ENCODE data around the gene TECPR2. TPM values are rescaled to one million over a fixed set of nuclear protein-coding genes. Genes with fewer than 3 reads are reported as not detected.

Gene TECPR2
- total RNA-seq, 3 donors from 2014 or later (not counting 1 experiment from before 2014, with no cell fraction given), result 10.8 to 18.6 (median 15.3) TPM

Other genes with a start within 250 kb of the TECPR2 start
- gene WDR20, start 223.0 kb upstream of the TECPR2 start, total RNA-seq, result 10 to 100 TPM; 55.5 to 66.7 (median 62.2) TPM
- 1 to 10 TPM; 3.9 to 6.5 (median 4.7) TPM for gene MOK, start 57.8 kb upstream of the TECPR2 start, total RNA-seq
- gene ZNF839, start 43.2 kb upstream of the TECPR2 start, total RNA-seq, result 10 to 100 TPM; 13.3 to 20.4 (median 18.1) TPM
- gene CINP, start 51 bp upstream of the TECPR2 start, total RNA-seq, result 10 to 100 TPM; 22.4 to 30.0 (median 23.3) TPM
- 10 to 100 TPM in 1 of 3 donors, 1 to 10 TPM in 2; 4.0 to 11.0 (median 9.6) TPM for gene ANKRD9, start 146.8 kb downstream of the TECPR2 start, total RNA-seq
- 10 to 100 TPM; 20.3 to 36.5 (median 21.8) TPM for gene RCOR1, start 229.7 kb downstream of the TECPR2 start, total RNA-seq

Data from natural killer cell (primary cell).